ENCODE measurements around the gene ATAD5.
"Not testable (repeated sequence)": the region's sequence is repeated elsewhere in the genome, so short reads cannot be mapped to it uniquely, and the experiment has no call there.

Gene ATAD5

DNA sequence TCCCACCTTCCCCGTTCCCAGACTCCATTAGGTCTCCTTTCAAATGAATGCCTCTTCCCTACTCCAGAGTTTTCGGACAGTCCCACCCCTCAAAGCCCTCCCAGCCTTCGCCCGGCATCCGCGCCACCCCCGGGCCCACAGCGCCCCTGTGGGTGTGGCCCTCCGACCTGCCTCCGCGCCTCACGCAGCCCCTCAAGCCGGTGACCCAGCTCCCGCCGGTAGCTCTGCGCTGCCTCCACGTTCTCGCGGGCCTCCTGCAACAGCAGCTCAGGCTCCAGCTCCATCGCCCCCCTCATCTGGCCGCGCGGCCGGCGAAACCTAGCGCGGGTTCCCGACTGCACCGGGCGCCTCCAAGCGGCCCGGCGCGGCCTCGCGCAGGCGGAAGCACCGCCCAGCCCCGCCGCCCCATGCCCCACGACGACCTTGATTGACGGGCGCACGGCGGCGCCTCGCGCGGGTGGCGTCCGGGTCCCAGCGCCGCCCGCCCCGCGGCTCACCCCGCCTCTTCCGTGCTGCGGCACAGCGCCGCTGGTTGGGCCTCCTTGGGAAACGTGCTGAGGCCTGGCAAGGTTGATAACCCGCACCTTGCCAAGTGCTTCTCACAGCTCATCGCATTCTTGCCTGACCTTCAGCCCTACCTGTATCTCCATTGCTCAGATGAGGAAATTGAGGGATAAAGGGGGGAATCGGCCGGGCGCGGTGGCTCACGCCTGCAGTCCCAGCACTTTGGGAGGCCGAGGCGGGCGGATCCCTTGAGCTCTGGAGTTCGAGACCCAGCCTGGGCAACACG is 7.2 kb upstream of the ATAD5 start, which contains the start of gene CRLF3:
CRLF3 (minus strand) TSS at position 337 of the 790 bp plus-strand sequence; CDS start at position 296, 41 bp downstream.
- peak; percentile 91 for DNase-seq

DNA sequence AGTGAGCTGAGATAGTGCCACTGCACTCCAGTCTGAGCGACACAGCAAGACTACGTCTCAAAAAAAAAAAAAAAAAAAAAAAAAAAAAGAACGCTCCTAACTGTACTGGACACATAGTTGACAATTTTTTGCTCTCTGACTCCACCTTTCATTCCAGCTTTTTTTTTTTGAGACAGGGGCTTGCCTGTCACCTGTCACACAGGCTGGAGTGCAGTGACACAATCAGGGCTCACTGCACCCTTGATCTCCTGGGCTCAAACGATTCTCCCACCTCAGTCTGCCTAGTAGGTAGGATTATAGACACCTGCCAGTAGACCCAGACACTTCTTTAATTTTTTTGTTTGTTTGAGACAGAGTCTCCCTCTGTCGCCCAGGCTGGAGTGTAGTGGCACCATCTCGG is 4.7 kb upstream of the ATAD5 start:
- DNase-seq: no peak

DNA sequence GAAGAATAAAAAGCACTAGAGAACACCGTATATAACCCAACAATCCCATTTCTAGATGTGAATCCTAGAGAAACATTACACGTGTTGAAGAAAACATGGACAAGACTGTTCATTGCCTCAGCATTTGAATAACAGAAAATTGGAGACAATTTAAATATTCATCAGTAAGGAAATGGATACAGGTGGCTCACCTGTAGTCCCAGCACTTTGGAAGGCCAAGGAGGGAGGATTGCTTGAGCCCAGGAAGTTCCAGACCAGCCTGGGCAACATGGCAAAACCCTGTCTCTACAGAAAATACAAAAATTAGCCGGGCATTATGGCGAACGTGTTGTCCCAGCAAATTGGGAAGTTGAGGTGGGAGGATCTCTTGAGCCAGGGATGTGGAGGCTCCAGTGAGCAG is 2.7 kb upstream of the ATAD5 start:
- no peak for DNase-seq

GRCh38 chr17:30831257-30831656 is 509 bp upstream of the ATAD5 start:
- DNase-seq: no peak

DNA sequence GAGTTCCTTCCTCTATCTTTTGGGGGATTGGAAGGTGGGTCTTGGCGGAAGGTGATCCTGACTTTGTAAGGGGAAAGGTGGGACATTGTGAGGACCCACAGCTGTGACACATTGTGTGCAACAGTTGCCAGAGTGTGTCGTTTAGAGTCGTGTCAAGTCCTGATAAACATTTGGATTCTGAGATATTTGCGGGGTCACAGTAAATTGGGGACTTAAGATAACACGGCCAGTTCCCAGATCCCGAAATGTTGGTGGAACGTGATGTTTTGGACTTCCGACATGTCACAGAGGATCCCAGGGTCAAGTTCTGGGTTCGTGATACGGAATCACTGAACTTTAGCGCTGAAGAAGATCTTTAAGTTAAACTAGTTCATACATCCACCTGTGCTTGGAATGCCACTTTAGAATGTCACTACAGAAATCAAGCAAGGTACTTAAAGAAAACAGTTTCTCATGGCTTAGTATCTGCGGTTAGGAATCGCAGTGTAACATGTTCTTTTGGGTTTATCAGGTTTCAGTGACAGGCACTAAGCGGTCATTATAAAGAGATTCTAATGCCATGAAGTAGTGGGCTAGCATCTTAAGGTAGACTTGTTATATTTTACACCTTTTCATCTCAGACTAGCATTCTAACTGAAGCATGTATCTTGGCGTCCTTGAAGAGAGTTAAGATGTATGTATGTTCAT is 815 bp downstream of the ATAD5 start:
- DNase-seq: no peak

GRCh38 chr17:30838202-30838807 is 6.5 kb downstream of the ATAD5 start:
- no peak for DNase-seq

- no peak for DNase-seq
Measured at GRCh38 chr17:30840771-30841170, 9.0 kb downstream of the ATAD5 start.

DNA sequence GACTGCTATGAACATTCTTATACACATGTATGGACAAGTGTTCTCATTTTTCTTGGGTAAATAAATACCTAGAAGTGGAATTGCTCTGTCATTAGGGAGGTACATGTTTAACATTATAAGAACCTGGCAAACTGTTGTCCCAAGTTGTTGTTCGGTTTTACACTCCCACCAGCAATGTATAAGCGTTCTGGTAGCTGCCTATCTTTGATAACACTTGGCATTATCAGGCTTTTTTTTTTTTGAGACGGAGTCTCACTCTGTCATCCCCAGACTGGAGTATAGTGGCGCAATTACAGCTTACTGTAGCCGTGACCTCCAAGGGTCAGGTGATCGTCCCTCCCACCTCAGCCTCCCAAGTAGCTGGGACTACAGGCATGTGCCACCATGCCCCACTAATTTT is 16.3 kb downstream of the ATAD5 start:
- no peak for DNase-seq

- DNase-seq: no peak
Measured at GRCh38 chr17:30854146-30854545, 22.4 kb downstream of the ATAD5 start.

- no peak for DNase-seq
Measured at GRCh38 chr17:30858556-30859250, 26.9 kb downstream of the ATAD5 start.

DNA sequence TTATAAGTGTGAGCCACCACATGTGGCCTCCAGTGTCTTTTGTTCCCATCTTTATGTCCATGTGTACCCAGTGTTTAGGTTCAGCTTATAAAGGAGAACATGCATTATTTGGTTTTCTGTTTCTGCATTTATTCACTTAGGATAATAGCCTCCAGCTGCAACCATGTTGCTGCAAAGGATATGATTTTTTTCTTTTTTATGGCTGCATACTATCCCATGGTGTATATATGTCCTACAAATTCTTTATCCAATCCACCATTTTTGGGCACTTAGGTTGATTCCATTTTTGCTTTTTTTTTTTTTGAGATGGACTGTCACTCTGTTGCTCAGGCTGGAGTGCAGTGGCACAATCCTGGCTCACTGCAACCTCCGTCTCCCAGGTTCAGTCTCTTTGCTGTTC is 32.9 kb downstream of the ATAD5 start:
- DNase-seq: no peak

DNA sequence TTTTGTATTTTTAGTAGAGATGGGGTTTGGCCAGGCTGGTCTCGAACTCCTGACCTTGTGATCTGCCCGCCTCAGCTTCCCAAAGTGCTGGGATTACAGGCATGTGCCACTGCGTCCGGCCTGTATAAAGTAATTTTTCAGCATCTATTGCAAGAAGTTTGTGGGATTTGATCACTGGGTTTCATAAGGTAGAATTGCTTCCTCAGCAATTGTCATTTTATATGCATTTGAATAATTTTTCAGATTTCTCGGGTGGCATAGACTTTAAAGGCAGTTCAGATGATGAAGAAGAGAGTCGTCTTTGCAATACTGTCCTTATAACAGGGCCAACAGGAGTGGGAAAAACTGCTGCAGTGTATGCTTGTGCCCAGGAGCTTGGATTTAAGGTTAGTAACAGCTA is 37.2 kb downstream of the ATAD5 start:
- DNase-seq: no peak

- no peak for DNase-seq
Measured at GRCh38 chr17:30886187-30886586, 54.4 kb downstream of the ATAD5 start.

- DNase-seq: no peak
Measured at GRCh38 chr17:30894236-30894635, 62.5 kb downstream of the ATAD5 start.

- DNase-seq: no peak
Measured at GRCh38 chr17:30897311-30897710, 65.5 kb downstream of the ATAD5 start.

DNA sequence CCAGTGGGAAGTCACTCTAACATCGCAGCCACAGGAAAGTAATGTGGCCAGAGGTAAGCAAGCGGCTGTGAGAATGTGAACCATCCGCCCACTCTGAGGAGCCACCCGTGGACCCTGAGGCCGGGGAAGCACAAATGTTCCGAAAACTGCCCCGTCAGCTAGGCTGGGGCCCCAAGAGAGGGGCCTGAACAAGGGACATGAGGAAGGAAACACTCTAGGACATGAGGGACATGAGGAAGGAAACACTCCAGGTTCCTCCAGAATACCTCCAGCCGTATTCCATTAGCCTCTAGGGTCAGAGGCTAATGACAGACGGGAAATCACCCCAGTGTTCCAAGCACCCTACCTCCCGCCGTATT is 74.0 kb downstream of the ATAD5 start:
- DNase-seq: no peak

DNA sequence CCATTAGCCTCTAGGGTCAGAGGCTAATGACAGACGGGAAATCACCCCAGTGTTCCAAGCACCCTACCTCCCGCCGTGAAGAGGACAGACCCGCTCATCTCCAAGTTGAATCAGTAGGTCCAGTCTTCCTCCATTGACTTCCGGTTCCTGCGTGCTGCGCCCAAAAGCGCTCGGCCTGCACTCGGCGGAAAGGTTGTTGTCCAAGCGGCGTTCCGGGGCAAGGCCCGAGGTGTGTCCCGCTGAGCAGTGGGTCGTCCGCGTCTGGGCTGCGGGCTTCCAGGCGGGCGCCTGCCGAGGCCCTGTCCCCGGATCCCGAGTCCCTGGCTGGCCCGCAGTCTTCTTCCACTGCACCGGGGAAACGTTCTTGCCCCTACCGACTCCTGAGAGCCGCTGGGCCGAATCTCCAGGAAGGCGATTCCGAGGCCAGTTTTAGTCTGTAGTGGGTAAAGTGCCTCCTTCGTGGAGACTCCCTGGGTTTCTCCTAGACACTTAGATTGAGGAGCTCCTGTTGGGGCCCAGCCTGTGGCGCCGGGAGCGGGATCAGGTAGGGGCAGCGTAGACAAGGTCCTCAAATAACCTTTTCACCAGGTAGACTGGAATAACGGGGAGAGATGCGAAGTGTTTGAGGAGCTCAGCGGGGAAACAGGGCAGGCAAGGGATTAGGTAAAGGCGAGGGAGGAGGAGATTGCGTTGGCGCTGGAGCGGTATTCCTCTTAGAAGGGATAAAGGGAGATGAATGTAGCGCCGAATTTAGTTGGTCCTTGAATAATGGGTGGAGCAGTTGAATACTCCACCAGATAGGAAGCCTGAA is 74.5 kb downstream of the ATAD5 start, which contains the start of gene TEFM:
TEFM (minus strand) TSS at position 138 of the 811 bp plus-strand sequence; CDS start at position 98, 40 bp downstream.
- peak; percentile 92 for DNase-seq

- no peak for DNase-seq
Measured at GRCh38 chr17:30908717-30909420, 77.1 kb downstream of the ATAD5 start.

DNA sequence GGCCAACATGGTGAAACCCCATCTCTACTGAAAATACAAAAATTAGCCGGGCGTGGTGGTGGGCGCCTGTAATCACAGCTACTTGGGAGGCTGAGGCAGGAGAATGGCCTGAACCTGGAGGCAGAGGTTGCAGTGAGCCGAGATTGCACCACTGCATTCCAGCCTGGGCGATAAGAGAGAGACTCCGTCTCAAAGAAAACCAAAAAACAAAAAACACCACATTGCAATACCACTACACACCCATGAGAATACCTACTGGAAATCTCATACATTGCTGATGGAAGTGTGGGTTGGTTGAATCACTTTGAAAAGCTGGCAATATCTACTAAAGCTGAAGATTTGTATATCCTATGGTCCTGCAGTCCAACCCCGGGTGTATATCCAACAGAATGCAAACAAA is 78.4 kb downstream of the ATAD5 start:
- not testable (repeated sequence) for DNase-seq

GRCh38 chr17:30913955-30914354 is 82.2 kb downstream of the ATAD5 start:
- no peak for DNase-seq

- no peak for DNase-seq
Measured at GRCh38 chr17:30915833-30916611, 84.3 kb downstream of the ATAD5 start.

Measured in stimulated activated CD4-positive, alpha-beta T cell treated with anti-CD3 and anti-CD28 coated beads, Interleukin-1b, Interleukin-23, amount 100 ng/mL, for 48 hours (primary cell).